Astrocyte (in vitro differentiated cells and primary cell): ENCODE results near the gene RAB4B.
"Not testable (repeated sequence)": the region's sequence is repeated elsewhere in the genome, so short reads cannot be mapped to it uniquely, and the experiment has no call there.

ENCODE experiments used
- CTCF ChIP-seq: IDR thresholded peaks from 2 replicates; pipeline ENCODE4 v1.5.1; 2011; ENCODE audit warnings: low read depth, mild to moderate bottlenecking, inconsistent platforms, low read length, moderate library complexity; ENCODE audit not compliant: insufficient read depth
- EZH2 ChIP-seq: IDR thresholded peaks from 2 replicates; pipeline ENCODE4 v1.6.1; 2012; ENCODE audit warnings: mild to moderate bottlenecking, low read length, inconsistent platforms; ENCODE audit not compliant: insufficient read depth

- not testable (repeated sequence) for TF ChIP-seq CTCF, EZH2
Measured at GRCh38 chr19:40730065-40730464, 48.0 kb upstream of the RAB4B start.
